GM13977 (cell line): Measurements from ENCODE around the gene FHIT.

Experiments used
- DNase-seq: peaks from one replicate; pipeline ENCODE4 v3.0.0; 2012; ENCODE audit warnings: low spot score
- in situ Hi-C: fragments of 300-500 bp; cut with MboI; formaldehyde crosslinking; loops from one replicate; pipeline ENCODE4 v1.12.0; 2022; ENCODE audit warnings: low sequenced_read_pairs, low pct_unique_long_range_greater_than_20kb, mixed read lengths, inconsistent platforms; ENCODE audit not compliant: unreplicated experiment
- TF ChIP-seq, protein P1 (sequence below): IDR thresholded peaks from 2 replicates; pipeline ENCODE4 v1.5.1; 2012; ENCODE audit warnings: mild to moderate bottlenecking, control low read depth; ENCODE audit not compliant: insufficient read depth; ENCODE audit errors: extremely low read depth, missing control alignments

Gene FHIT

DNA sequence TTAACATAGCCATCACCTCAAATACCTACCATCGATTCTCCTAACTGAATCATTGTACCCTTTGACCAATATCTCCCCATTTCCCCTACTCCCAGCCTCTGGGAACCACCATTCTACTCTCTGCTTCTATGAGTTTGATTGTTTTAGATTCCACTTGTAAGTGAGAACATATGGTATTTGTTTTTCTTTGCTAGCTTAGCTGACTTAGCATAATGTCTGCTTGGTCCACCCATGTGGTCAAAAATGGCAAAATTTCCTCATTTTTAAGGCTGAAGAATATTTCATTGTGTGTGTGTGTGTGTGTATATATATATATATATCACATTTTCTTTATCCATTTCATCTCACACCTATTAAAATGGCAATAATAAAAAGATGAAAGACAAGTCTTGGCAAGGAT, 469.3 kb downstream of the FHIT start:
- DNase-seq: no peak
- TF ChIP-seq, protein P1, sequence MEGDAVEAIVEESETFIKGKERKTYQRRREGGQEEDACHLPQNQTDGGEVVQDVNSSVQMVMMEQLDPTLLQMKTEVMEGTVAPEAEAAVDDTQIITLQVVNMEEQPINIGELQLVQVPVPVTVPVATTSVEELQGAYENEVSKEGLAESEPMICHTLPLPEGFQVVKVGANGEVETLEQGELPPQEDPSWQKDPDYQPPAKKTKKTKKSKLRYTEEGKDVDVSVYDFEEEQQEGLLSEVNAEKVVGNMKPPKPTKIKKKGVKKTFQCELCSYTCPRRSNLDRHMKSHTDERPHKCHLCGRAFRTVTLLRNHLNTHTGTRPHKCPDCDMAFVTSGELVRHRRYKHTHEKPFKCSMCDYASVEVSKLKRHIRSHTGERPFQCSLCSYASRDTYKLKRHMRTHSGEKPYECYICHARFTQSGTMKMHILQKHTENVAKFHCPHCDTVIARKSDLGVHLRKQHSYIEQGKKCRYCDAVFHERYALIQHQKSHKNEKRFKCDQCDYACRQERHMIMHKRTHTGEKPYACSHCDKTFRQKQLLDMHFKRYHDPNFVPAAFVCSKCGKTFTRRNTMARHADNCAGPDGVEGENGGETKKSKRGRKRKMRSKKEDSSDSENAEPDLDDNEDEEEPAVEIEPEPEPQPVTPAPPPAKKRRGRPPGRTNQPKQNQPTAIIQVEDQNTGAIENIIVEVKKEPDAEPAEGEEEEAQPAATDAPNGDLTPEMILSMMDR: no peak
- in situ Hi-C loops: no loop called here

DNA sequence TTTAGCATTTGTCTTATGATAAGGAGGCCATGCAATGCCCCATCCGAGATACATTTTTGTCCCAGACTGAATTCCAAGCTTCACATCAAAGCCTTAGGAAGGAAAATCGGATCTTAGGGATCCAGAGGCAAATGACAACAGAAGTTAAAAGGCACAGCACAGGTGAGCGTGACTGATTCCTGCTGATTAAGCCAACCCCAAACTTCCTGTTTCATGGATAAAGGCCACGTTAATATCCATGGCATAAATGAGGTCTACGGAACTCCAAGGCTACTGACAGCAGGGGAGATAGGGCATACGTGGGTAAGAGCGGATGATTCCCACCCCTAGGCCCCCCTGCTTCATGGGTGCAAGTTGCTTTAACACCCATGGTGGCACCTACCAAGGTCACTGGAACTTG, 471.6 kb downstream of the FHIT start:
- in situ Hi-C loops: no loop called here
- TF ChIP-seq, protein P1: no peak
- no peak for DNase-seq

DNA sequence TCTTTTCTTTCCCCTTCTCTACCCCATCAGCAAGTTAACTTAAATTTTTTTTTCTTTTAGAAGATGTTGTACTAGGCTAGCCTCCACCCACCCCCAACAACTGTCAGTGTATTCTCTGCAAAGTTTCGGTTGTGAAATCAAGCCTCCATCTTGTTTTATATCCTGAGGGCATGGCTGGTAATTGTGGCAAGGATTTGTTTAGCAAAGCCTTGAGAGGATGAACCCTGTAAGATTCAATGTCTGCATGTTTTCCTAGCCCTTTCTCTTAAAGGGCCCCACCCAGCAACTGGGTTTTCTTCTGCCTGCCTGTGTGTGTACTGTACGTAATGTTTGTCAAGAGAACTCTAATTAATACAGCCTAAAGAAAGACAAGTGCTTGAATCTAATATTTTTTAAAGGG, 475.3 kb downstream of the FHIT start:
- TF ChIP-seq, protein P1: no peak
- DNase-seq: no peak
- in situ Hi-C loops: no loop called here

DNA sequence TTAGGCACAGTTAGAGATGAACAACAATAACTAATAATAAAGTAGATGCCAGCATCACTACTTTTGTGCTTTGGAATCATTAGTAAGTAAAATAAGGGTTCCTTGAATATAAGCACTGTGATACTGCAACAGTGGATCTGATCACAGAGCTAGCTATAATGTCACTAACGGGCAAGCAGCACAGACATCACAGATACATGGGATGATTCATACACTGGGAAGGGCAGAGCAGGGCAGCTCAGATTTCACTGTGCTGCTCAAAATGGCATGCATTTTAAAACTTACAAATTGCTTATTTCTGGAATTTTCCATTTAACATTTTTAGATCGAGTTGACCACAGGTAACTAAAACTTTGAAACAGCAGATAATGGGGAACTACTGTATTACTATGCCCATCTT, 476.6 kb downstream of the FHIT start:
- no peak for DNase-seq
- in situ Hi-C loops: no loop called here
- TF ChIP-seq, protein P1: no peak

DNA sequence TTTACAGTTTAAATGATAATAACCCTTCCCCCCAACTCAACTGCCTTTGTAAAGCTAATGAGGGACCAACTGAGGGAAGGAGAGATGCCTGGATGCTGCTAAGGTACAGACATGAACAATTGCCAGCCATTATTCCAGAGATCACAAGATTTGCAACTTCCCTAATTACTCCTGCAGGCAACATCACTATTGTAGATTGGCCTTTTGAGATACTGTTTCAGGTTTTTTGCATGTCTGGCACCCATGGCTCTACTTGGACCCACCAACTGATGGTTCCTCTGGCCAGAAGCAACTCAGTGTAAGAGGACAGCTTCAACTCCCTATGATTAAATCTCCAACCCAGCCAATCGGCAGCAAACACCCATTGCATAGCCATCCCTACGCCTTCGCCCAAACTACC, 478.7 kb downstream of the FHIT start:
- no peak for DNase-seq
- TF ChIP-seq, protein P1: no peak
- in situ Hi-C loops: no loop called here

DNA sequence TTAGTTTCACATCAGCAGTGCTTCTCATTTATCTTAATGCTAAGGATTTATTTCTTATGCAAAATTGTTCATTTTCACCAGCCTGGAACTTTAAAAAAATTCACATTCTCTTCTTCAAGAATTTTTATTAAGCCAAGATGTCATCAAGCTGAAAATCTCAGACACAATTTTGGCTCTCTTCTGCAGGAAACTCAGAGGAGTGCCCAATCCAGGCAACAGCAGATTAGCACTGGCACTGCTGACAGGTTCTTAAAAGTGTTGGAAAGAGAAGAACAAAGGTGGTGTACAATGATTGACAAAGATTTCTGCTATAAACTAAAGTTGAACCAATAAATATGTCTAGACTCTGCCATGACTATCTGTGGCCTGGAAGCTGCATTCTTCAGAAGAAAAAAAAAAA, 479.5 kb downstream of the FHIT start:
- in situ Hi-C loops: no loop called here
- DNase-seq: no peak
- TF ChIP-seq, protein P1: no peak

DNA sequence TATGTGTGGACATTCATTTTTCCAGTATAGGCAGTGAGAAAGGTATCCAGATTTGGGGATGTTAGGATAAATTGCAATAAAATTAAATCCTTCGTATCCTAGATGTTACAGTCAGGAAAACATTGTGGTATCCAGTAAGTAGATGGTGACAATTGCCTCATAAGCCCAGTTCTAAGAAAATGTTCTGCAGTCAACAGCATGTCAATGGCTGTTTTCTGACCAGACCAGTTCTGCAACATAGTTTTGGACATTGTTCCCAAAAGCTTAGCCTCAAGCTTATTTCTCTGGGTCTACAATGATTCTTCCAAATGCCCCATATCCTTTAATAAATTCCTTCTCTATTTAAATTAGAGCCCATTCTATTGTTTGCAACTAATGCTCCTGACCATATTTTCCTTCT, 480.7 kb downstream of the FHIT start:
- TF ChIP-seq, protein P1: no peak
- DNase-seq: no peak
- in situ Hi-C loops: no loop called here
